C4-2B (cell line): ENCODE measurements around the gene ACHE.

Experiments used
- CTCF ChIP-seq: fragments of 450-650 bp; conservative IDR thresholded peaks from 2 replicates; pipeline ENCODE4 v1.5.1; 2017; ENCODE audit warnings: mild to moderate bottlenecking
- ZFX ChIP-seq: fragments of 450-650 bp; IDR thresholded peaks from 2 replicates; pipeline ENCODE4 v1.6.1; 2017

- no peak for TF ChIP-seq CTCF
- no peak for TF ChIP-seq ZFX
These were observed 7.2 kb downstream of the ACHE start for GRCh38 chr7:100888291-100888987.
